Progenitor cell of endocrine pancreas (in vitro differentiated cells): ENCODE results near the gene TECPR1. TPM values are rescaled to one million over a fixed set of nuclear protein-coding genes. Genes with fewer than 3 reads are reported as not detected.

Experiments used
- DNase-seq: peaks from one replicate; pipeline ENCODE4 v3.0.0; 2021; ENCODE audit warnings: low spot score; ENCODE audit not compliant: unreplicated experiment
- H3K27ac Mint-ChIP-seq: 2 replicates; pipeline ENCODE4 v1.8.0; 2021; ENCODE audit warnings: mild to moderate bottlenecking, moderate library complexity, mixed read lengths
- H3K27me3 Mint-ChIP-seq: 2 replicates; pipeline ENCODE4 v1.8.0; 2021; ENCODE audit warnings: mixed read lengths
- H3K36me3 Mint-ChIP-seq: 2 replicates; pipeline ENCODE4 v1.8.0; 2022; ENCODE audit warnings: mixed read lengths; ENCODE audit not compliant: insufficient read depth
- H3K4me1 Mint-ChIP-seq: 2 replicates; pipeline ENCODE4 v1.8.0; 2021; ENCODE audit warnings: low read depth, mixed read lengths
- H3K4me3 Mint-ChIP-seq: 2 replicates; pipeline ENCODE4 v1.8.0; 2021; ENCODE audit warnings: low read depth, mild to moderate bottlenecking, moderate library complexity, mixed read lengths
- H3K9me3 Mint-ChIP-seq: 2 replicates; pipeline ENCODE4 v1.8.0; 2021; ENCODE audit warnings: low read depth, mixed read lengths
- CTCF ChIP-seq: fragments of 200-600 bp; sonication (generic); IDR thresholded peaks from one replicate; pipeline ENCODE4 v1.5.0; 2021; ENCODE audit warnings: antibody characterized with exemption, mild to moderate bottlenecking; ENCODE audit not compliant: unreplicated experiment
- total RNA-seq: library from RNA; stranded (reverse); gene quantifications from 2 replicates; pipeline ENCODE4 v1.2.1, GENCODE V29; 2021

The TECPR1 gene
- total RNA-seq, 1 donor from 2014 or later: 41.6 TPM

GRCh38 chr7:98282703-98283102, 30.7 kb upstream of the TECPR1 start:
- H3K4me3 Mint-ChIP-seq: peak overlapping the region; percentile 90
- peak overlapping the region; percentile 93 for H3K27ac Mint-ChIP-seq
- DNase-seq: no peak
- H3K36me3 Mint-ChIP-seq: peaks cover 7% of the 10 kb centered on the region
- no peaks in the 10 kb centered on the region for H3K27me3 Mint-ChIP-seq
- H3K4me1 Mint-ChIP-seq: peaks cover 30% of the 10 kb centered on the region
- no peaks in the 10 kb centered on the region for H3K9me3 Mint-ChIP-seq
- no peak for TF ChIP-seq CTCF

GRCh38 chr7:98281757-98282606, 29.9 kb upstream of the TECPR1 start:
- Mint-ChIP-seq H3K4me3 (peak overlapping the region; percentile 90), H3K4me1 (peaks cover 30% of the 10 kb centered on the region), H3K27me3 (no peaks in the 10 kb centered on the region), H3K9me3 (no peaks in the 10 kb centered on the region), H3K36me3 (peaks cover 7% of the 10 kb centered on the region), H3K27ac (peak overlapping the region; percentile 93)
- TF ChIP-seq CTCF: no peak
- no peak for DNase-seq

GRCh38 chr7:98280791-98281756, 29.0 kb upstream of the TECPR1 start, which contains the start of gene BRI3:
BRI3 (plus strand) TSS chr7:98281686; CDS start chr7:98281796, 110 bp downstream.
- Mint-ChIP-seq H3K9me3 (no peaks in the 10 kb centered on the region), H3K27ac (peak within 1 kb of the TSS; percentile 98), H3K4me3 (peak within 1 kb of the TSS; percentile 90), H3K4me1 (peaks cover 29% of the 10 kb centered on the region), H3K27me3 (no peaks in the 10 kb centered on the region), H3K36me3 (peaks cover 7% of the 10 kb centered on the region)
- no peak for TF ChIP-seq CTCF
- peak; percentile 82 for DNase-seq

GRCh38 chr7:98280296-98280695, 28.3 kb upstream of the TECPR1 start:
- H3K4me1 Mint-ChIP-seq: peaks cover 30% of the 10 kb centered on the region
- DNase-seq: no peak
- no peak for TF ChIP-seq CTCF
- H3K4me3 Mint-ChIP-seq: peak overlapping the region; percentile 77
- H3K9me3 Mint-ChIP-seq: no peaks in the 10 kb centered on the region
- H3K36me3 Mint-ChIP-seq: peaks cover 7% of the 10 kb centered on the region
- peak overlapping the region; percentile 98 for H3K27ac Mint-ChIP-seq
- H3K27me3 Mint-ChIP-seq: no peaks in the 10 kb centered on the region

GRCh38 chr7:98278936-98279335, 26.9 kb upstream of the TECPR1 start:
- peaks cover 19% of the 10 kb centered on the region for H3K4me1 Mint-ChIP-seq
- H3K9me3 Mint-ChIP-seq: no peaks in the 10 kb centered on the region
- H3K4me3 Mint-ChIP-seq: no peak overlapping the region
- H3K36me3 Mint-ChIP-seq: peaks cover 2% of the 10 kb centered on the region
- H3K27me3 Mint-ChIP-seq: no peaks in the 10 kb centered on the region
- no peak overlapping the region for H3K27ac Mint-ChIP-seq
- no peak for DNase-seq
- TF ChIP-seq CTCF: no peak
